Fibroblast of lung (primary cell): ENCODE results near the gene CYSTM1.

Experiments used
- EZH2 ChIP-seq: IDR thresholded peaks from 2 replicates; pipeline ENCODE4 v1.5.1; 2012; ENCODE audit warnings: low read length, control low read depth, mild to moderate bottlenecking; ENCODE audit errors: missing control alignments
- TF ChIP-seq, protein P1 (sequence below), 2 donors: IDR thresholded peaks in 1 of 2; conservative IDR thresholded peaks in 1 of 2; 1 replicate in 1 of 2; 2 replicates in 1 of 2; pipeline ENCODE4 v1.5.1; 2011 to 2012; ENCODE audit warnings: low read length in 2 of 2, control low read depth in 1 of 2, inconsistent platforms in 1 of 2, low read depth in 1 of 2, mild to moderate bottlenecking in 1 of 2

DNA sequence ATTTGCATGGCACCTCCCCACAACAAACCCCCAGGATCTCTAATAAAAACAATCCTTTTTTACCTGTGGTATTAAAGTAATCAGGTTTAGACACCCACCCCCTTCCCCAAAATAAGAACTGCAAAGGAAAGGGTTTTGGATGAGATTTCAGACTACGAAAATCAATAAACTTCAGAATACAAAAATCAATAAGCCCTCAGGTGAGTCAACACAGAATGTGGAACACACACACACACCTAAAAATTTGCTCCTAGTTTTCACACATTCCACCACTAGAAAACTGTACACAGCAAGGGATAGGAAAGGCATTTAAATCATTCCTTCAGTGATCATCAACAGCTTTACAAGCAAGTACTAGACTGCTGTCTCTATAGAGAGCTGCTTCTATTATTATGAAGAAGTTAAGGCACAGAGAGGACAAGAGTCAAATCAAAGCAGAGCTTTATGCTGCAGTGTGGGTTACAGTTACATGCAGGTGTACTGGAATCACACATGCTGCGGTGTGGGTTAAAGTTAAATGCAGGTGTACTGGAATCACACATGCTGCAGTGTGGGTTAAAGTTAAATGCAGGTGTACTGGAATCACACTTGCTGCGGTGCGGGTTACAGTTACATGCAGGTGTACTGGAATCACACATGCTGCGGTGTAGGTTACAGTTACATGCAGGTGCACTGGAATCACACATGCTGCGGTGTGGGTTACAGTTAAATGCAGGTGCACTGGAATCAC is 91.6 kb downstream of the CYSTM1 start:
- TF ChIP-seq, protein P1, sequence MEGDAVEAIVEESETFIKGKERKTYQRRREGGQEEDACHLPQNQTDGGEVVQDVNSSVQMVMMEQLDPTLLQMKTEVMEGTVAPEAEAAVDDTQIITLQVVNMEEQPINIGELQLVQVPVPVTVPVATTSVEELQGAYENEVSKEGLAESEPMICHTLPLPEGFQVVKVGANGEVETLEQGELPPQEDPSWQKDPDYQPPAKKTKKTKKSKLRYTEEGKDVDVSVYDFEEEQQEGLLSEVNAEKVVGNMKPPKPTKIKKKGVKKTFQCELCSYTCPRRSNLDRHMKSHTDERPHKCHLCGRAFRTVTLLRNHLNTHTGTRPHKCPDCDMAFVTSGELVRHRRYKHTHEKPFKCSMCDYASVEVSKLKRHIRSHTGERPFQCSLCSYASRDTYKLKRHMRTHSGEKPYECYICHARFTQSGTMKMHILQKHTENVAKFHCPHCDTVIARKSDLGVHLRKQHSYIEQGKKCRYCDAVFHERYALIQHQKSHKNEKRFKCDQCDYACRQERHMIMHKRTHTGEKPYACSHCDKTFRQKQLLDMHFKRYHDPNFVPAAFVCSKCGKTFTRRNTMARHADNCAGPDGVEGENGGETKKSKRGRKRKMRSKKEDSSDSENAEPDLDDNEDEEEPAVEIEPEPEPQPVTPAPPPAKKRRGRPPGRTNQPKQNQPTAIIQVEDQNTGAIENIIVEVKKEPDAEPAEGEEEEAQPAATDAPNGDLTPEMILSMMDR (conservative IDR thresholded peaks at IDR 0.05 in 1 of 2, IDR thresholded peaks at IDR 0.05 in 1 of 2; ENCODE audit: low read depth in 1 of 2, low read length in 2 of 2), result no peak
- TF ChIP-seq EZH2, result no peak
